ENCODE measurements around the gene ASIC1.

ASIC1 gene

DNA sequence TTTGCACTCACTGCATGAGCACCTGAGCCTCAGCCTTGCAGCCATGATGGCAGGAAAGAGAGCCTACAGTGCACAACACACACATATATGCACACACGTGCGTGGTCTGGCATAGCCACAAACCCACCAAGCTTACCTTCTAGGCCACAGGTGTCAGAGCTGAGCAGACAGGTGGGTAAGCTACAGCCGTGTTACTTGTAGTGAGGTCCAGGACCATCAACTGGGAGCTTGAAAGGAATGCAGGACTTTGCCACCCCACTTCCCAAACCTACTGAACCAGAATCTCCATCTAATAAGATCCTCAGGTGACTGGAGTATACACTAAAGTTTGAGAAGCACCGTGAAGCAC is 2.7 kb downstream of the ASIC1 start:
- no peak for DNase-seq (ENCODE audit: low read depth in 4 of 4, low spot score in 1 of 4)

DNA sequence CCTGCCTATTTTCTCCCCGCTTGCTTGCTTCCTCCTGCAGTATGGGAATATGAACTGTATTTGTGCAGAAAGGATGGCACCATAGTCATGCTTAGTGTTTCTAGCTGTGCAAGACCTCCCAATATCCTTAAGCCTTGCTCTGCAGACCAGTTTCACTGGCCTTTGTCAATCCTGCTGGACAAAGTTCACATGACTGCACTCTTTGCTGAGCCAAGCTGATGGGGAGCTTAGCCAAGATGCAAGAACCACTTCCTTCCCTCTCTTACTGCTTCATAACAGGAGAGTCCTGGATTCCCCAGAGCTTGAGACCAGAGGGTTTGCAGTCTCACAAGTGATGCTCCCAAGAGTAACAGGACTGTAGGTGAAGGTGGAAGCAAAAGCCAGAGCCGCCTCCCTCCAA is 3.8 kb downstream of the ASIC1 start:
- no peak for DNase-seq (ENCODE audit: low read depth in 4 of 4, low spot score in 1 of 4)

DNA sequence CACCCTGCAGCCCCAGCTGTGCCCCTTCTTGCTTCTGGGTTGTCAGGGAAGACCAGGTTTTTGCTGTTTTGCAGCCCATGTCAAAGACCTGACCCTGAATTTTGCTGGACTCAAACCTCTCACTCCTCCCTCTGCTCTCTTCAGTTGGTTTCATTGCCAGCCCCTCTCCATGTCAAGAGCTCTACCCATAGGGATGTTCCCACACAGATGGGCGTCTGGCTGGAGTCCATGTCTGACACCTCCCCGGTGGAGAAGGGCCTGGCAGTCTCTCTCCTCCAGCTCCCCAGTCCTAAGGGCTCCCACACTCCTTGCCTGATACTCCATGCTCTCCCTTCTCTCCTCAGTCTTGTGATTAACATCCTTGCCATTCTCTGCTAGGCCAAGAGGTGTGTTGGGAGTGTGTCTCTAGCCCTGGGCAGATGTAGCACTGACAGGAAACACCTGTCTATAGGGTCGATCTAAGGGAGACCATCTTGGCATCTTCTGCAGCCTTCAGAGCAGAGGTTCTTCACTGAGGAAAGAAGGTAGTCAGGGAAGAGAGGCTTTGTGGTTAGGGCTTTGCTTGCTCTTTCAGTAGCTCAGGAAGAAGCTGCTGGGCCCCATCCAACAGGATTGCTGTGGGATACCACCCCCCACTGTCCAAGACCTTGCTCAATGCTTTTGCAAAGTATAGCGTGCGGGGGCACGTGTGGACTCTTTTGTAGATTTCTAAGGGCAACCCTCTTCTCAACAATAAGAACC is 4.7 kb downstream of the ASIC1 start:
- DNase-seq (ENCODE audit: low read depth in 4 of 4, low spot score in 1 of 4) = no peak

DNA sequence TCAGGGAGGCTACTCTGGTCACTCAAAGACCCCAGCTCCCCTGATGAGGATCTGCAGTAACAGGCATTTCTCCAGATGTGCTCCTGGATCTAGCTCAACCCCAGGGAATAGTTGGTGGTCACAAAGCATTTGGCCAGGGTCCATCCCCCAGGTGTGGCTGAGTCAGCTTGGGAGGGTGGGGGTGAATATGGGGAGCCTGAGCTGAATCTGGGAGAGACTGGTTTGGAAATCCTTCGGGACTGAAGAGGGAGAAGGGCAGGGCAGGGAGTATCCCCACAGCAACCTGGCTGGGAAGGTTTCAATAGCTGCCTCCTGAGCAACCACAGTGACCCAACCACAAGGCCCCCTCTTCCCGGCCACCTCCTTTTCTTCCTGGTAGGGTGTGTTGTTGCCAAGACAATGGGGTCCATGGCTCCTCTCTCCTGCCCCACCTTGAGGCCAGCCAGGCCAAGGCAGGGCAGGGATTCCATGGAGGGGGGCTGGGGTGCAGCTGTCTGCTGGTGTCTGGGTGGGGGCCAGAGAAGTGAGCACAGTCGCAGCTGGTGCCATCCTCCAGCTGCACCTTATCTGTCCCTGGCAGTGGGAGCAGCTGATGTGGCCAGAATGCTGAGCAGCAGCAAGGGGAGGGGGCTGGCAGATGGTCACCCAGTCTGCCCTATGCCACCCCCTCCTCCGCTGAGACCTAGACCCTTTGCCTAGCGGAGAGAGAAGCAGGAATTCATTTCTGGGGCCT is 5.5 kb downstream of the ASIC1 start:
- no peak for DNase-seq (ENCODE audit: low read depth in 4 of 4, low spot score in 1 of 4)

DNA sequence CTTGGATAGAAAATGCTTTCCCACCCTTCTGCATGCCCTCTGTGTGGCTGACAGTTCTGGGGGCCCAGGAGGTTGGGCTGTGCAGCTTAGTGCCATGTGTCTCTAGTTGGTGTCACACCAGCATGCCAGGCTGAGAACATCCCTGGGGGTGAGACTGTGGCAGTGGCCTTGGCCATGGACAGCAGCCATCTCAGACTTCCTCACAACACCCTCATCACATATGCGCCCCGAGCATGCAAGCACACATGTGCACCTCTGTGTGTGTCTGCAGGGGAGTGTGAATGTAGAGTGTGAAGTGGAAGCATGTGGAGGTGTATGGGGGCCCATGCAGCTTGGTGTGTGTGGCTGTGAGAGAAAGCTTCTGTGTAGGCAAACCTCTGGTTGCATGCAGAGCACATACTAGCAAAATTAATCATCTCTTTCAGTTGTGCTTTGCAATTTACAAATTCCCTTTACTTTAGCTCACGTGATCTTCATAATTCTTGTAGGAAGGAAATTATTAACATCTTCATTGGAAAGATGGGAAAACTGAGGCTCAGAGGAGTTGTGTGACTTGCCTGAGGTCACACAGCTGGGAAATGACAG is 8.4 kb downstream of the ASIC1 start:
- DNase-seq (ENCODE audit: low read depth in 4 of 4, low spot score in 1 of 4) = no peak

DNA sequence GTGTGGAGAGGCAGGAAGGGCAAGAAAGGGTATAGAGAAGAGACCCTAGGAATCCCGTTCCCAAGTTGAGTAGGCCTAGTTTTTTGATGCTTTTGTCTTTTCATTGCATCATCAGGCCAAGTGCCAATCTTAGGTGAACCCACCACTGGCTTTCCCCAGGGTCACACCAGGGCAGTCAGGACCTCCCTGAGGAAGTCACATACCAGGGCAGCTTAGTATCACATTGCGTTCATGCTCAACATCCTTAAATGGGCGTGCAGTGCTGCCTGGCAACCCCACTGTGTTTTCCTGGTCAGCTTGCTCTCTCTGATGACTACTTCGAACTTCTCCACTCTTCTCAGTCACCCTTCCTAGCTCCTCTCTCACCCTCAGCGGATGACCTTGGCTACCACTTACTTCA is 9.0 kb downstream of the ASIC1 start:
- no peak for DNase-seq (ENCODE audit: low read depth in 4 of 4, low spot score in 1 of 4)

DNA sequence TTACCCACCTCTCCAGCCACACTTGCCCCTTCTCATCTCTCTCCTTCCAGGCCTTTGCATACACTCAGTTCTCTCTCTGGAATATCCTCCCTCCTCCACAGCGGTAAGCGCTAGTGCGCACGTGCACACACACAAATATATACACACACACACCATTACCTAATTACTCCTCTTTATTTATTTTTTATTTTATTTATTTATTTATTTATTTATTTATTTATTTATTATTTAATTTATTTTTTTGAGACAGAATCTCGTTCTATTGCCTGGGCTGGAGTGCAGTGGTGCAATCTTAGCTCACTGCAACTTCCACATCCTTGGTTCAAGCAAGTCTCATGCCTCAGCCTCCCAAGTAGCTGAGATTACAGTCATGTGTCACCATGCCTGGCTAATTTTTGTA is 11.7 kb downstream of the ASIC1 start:
- no peak for DNase-seq (ENCODE audit: low read depth in 4 of 4, low spot score in 1 of 4)

DNA sequence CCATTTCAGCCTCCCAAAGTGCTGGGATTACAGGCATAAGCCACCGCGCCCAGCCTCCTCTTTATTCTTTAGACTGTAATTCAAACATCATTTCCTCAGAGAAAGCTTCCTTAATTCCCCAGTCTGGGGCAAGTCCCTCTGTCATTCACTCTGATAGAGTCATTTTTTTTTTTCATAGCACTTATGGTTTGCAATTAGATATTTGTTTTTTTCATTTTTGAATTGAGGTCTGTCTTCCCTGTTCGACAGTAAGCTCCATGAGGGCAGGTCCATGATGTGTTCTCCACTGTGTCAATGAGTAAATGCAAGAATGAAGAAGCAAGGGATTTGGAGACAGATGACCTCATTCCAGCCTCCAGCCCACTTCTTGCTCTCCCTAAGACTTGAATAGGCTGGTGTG is 12.1 kb downstream of the ASIC1 start:
- no peak for DNase-seq (ENCODE audit: low read depth in 4 of 4, low spot score in 1 of 4)

DNA sequence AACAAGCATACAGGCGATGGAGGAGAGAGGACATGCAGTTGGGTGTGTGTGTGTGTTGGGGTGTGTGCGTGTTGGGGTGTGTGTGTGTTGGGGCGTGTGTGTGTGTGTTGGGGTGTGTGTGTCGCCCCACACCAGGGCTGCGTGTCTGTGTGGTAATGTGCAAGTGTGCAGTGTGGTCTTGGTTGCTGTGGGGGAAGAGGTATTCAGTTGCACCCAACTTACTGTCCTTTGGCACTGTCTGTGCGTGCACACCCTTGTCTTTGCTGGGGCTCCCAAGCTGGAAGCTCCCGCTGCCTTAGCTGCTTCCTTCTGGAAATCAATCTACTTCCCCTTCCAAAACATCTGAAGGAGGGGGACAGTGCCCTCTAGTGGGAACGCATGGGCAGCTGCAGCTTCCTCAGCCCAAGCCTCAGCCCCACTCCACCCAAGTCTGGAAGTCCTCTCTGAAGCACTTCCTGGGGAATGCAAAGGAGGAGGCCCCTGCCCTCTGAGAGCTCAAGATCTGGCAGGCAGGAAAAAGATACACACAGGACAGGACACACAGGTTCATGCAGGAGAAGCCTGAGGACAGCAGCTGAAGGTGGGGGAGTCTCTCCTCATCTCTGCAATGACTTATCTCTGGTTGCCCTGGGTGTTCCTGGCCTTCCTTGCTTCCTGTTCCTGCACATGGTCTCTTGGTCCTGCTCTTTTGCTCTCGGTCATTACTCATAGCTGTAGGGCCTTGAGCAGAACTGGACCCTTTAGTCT is 13.1 kb downstream of the ASIC1 start:
- DNase-seq (ENCODE audit: low read depth in 4 of 4, low spot score in 1 of 4) = peak in 2 of 4 experiments; percentile 47 to 58

DNA sequence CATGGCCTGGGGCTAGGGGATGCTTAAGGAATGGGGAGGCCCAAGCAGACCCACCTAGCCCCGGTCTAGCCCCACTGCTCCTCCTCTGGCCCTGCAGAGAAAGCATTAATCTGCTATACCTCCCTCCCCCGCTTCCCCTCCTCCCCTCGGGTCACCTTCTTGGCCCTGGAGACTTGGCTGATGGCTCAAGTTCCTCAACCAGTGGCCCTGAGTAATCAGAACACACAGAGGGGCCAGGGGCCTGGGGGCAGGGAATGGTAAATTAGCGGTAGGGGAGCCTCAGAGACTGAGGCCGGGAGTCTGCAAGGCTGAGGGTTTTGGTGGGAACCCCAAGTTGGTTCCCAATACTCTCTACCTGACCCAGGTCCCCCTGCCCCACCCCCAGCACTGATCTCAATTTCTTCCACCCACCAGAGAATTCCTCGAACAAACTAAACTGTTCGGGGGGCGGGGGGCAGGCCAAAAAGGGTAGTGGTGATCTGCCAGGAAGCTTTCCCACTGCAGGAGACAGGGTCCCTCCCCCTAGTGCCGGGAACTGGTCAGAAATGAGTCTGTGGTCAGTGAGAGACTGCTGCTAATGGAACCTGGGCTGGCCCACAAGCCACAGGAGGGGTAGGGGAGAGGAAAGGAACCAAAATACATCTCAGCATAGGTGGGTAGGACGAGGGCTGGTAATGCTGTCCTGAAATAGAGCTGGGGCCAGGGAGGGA is 15.0 kb downstream of the ASIC1 start:
- DNase-seq (ENCODE audit: low read depth in 4 of 4, low spot score in 1 of 4) = no peak

DNA sequence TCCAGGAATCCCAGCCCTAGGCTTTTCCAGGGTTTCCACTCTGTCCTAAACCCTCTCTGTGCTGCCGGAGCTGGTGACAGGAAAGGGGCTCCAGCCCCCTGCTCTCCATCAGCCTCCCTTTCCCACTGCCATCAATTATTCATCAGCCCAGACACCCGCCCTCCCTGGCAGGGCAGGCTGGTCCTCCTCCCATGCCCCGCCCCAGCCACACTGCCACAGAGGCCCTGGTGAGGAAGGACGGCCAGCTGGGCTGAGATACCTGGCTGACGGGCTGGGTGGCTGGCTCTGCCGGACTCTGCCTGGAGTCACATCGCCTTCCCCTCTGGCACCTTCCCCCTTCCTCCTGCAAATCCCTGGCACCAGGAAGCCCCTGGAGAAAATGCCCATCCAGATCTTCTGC is 15.8 kb downstream of the ASIC1 start:
- DNase-seq (ENCODE audit: low read depth in 4 of 4, low spot score in 1 of 4) = no peak

DNA sequence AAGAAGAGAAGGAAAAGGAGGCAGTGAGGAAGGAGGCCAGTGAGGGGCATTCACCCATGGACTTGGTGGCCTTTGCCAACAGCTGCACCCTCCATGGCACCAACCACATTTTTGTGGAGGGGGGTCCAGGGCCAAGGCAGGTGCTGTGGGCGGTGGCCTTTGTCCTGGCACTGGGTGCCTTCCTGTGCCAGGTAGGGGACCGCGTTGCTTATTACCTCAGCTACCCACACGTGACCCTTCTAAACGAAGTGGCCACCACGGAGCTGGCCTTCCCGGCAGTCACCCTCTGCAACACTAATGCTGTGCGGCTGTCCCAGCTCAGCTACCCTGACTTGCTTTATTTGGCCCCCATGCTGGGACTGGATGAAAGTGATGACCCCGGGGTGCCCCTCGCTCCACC is 16.3 kb downstream of the ASIC1 start:
- no peak for DNase-seq (ENCODE audit: low read depth in 4 of 4, low spot score in 1 of 4)

DNA sequence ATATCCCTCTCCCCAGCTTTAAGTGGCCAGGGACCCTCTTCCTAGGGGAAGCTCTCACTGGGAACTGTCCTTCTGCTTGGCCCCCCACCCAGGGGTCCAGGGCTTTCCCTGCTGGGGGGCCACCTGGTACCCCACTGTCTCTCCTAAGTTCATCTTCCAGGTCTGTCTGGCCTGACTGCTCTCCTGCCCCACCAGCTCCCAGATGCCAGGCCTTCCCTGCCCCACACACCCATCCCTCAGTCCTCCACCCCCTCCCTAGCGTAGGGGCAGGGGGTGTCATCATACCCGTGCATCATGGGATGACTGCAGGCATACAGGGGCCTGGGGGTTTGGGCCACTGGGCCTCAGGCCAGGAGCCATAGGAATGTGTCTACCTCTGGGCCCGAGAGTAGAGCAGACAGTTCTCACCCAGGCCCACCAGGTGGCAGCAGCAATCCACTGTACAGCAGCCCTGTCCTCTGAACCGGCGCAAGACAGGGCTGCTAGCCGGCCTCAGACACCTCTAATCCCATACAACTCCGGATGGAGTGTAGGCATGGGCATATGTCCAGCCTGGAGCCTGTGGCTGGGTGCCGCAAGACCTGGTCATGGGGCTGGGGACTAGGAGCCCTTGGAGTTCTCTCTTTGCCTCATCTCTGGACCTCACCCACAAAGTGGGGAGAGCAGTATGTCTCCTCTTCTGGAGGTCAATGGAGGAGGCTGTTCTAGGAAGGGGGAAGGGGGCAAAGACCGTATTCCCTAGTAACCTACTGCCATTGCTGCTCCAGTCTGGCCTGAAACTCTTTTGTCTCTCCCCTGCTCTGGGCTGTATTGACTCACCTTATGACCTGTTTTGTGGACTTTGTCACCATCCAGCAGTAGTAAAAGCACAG is 17.8 kb downstream of the ASIC1 start:
- peak; percentile 62 to 75 (median 70) for DNase-seq (ENCODE audit: low read depth in 4 of 4, low spot score in 1 of 4)

DNA sequence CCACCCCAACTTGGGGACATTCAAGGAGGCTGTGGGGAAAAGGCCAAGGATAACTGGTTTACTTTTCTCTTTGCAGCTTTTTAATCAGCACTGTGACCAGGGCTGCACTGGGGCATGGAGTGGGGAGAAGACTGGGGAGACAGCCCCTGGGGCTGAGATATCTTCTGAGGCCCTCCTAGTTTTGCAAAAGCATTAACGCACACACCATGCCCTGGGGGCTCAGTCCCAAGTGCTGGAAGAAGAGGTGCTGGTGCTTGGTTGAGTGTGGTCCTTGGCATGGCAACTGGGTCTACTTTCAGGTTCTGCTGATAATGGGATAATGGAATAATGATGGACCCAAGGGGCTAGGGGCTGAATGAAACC is 18.4 kb downstream of the ASIC1 start:
- DNase-seq (ENCODE audit: low read depth in 4 of 4, low spot score in 1 of 4) = no peak

DNA sequence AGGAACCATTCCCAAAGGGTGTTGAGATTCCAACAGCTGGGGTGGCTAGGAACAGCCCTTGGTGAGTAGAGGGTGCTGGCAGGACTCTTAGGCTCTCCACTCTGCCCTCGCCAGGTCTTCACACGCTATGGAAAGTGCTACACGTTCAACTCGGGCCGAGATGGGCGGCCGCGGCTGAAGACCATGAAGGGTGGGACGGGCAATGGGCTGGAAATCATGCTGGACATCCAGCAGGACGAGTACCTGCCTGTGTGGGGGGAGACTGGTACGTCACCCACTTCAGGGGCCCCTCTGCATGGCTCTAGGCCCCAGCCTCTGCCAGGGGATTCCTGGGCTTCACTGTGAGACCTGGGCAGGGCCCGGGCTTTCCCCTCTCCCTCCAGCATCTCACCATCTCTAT is 19.7 kb downstream of the ASIC1 start:
- no peak for DNase-seq (ENCODE audit: low read depth in 4 of 4, low spot score in 1 of 4)

DNA sequence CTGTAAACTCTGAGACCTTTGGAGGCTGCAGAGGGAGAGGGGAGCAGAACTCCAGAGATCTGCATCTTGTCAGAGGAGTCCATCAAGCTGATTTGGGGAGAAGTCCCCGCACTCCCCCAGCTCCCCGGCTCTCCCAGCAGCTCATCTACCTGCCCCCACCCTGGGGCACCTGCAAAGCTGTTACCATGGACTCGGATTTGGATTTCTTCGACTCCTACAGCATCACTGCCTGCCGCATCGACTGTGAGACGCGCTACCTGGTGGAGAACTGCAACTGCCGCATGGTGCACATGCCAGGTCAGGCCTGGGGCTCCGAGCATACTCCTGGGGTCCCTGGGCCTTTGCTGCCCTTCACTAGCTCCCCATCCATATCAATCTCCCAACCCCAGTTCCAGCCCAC is 20.9 kb downstream of the ASIC1 start:
- DNase-seq (ENCODE audit: low read depth in 4 of 4, low spot score in 1 of 4) = no peak

DNA sequence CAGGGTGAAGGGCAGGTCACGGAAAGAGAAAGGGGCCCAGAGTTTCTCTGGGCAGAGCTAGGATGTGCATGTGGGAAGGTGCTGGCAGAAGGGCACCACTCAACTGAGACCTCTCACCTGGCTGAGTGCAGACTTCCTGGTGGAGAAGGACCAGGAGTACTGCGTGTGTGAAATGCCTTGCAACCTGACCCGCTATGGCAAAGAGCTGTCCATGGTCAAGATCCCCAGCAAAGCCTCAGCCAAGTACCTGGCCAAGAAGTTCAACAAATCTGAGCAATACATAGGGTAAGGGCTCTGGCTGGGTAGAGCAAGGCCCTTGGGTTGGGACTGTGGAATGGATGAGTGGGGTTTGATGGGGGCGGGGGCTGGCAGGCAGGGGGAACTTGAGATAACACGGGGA is 22.4 kb downstream of the ASIC1 start:
- no peak for DNase-seq (ENCODE audit: low read depth in 4 of 4, low spot score in 1 of 4)

DNA sequence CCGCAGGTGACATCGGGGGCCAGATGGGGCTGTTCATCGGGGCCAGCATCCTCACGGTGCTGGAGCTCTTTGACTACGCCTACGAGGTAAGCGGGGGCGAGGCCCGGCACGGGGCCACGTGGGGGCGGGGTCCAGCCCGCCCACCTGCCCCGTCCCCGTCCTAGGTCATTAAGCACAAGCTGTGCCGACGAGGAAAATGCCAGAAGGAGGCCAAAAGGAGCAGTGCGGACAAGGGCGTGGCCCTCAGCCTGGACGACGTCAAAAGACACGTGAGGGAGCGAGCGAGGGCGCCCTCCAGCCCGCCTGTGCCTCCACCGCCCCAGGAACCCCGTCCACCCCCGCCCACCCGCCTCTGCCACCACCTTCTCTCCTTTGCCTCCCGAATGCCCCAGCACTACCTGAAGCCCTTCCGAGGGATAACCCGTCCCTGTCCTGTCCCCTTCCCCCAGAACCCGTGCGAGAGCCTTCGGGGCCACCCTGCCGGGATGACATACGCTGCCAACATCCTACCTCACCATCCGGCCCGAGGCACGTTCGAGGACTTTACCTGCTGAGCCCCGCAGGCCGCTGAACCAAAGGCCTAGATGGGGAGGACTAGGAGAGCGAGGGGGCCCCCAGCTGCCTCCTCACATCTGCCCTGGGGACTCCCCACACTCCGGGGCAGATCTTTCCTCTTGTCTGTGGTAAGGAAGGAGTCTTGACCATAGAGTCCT is 23.9 kb downstream of the ASIC1 start:
- DNase-seq (ENCODE audit: low read depth in 4 of 4, low spot score in 1 of 4) = no peak

DNA sequence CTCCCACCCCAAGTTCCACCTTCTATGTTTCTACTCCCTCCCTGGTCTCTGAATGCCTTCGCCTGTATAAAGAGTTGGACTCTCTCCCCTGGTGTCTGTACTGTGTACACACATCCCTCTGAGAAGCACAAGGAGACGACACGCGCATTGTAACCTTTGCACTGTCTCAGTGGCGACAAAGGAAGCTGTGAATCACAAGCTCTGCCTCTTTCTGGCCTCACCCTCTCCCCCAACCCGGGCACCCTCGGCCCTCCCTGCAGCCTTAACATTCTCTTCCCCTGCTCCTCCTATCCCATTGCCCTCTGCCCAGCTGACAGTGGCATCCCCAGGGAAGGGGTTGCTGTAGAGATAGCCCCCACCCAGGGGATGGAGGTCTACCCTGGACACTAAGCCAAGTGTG is 25.2 kb downstream of the ASIC1 start:
- DNase-seq (ENCODE audit: low read depth in 4 of 4, low spot score in 1 of 4) = no peak

DNA sequence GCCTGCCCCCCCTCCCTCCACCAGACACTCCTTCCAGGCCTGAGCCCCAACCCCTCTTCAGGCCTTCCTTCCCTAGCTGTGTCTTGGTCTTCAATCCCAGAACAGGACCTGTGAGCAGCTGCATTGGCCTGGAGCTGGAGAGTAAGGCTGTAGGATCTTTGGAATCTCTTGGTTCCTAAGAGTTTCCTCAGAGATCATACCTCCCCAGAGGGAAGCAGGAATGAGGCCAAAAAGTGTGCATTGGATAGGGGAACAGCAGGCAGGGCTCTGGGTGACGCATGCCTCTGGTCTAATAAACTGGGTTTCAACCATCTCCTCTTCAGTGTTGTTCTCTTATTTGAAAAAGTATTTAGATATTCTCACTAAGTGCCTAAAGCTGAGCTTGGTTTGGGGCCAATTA is 25.9 kb downstream of the ASIC1 start:
- no peak for DNase-seq (ENCODE audit: low read depth in 4 of 4, low spot score in 1 of 4)
